22Rv1 (cell line): ENCODE data around the gene BCKDHB.

Source experiments
- CTCF ChIP-seq: fragments of 450-650 bp; IDR thresholded peaks from 2 replicates; pipeline ENCODE4 v1.5.1; 2017; ENCODE audit warnings: mild to moderate bottlenecking
- ZFX ChIP-seq: fragments of 450-650 bp; IDR thresholded peaks from 2 replicates; pipeline ENCODE4 v1.6.1; 2017; ENCODE audit warnings: antibody characterized with exemption, borderline replicate concordance

DNA sequence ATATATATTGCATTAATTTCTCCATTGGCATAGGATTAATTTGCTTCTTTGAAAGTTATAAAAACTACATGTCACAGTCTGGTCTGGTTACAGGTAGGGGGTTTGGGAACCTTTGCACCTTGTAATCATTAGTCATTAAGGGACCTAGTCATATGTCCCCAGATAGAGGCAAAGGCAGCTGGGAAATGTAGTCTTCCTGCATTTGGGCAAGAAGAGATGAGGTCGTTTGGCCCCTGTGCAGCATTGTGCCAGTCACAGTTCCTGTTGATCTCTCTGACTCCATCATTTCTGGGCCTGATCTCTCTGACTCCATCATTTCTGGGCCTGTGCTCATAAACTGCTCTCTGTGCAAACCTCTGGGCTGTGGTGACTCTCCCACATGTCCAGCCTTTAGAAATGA lies 73.2 kb downstream of the BCKDHB start:
- TF ChIP-seq CTCF (no peak), ZFX (no peak)
